ENCODE results near the gene RAPGEF1.
A peak's percentile ranks its signal among the peaks of the same experiment; 100 is the strongest.

RAPGEF1 gene

DNA sequence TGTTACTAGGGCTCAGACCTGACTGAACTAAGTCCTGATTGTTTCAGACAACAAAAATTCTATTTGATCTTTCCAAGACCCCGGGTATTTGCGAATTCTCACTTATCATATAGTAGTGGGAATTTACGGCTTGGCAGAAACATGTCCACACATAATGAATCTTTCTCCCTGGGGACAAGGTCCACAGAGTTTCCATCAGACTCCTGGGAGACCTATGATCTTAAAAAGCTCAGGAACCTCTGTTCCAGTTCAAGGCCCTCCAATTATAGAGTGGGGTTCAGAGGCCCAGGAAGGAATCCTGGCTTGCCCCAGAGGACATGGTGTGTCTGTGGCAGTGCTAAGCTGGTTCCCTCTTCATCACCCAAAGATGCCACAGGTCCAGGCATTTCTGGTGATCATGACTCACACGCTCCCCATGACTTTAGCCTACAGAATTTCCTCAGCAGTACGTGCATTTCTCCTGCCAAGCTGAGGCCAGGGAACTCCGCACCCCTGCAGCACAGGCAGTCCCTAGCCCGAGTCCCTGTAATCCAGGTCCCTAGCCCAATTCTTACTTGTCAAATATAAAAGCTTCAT is 12.6 kb downstream of the RAPGEF1 start:
- peaks cover 0 to 8% (median 2%) of the 10 kb centered on the region in 4 experiments for H3K36me3 ChIP-seq (ENCODE audit: control insufficient read depth in 4 of 4, insufficient read depth in 4 of 4, low read length in 3 of 4)
- H3K9me3 ChIP-seq (ENCODE audit: control extremely low read depth in 1 of 5, control insufficient read depth in 4 of 5, insufficient read depth in 2 of 5, low read depth in 1 of 5, low read length in 4 of 5) = no peaks in the 10 kb centered on the region
- no peak overlapping the region for H3K27ac ChIP-seq (ENCODE audit: insufficient read depth in 1 of 2, low read depth in 1 of 2, low read length in 2 of 2, poor library complexity in 1 of 2, severe bottlenecking in 2 of 2)
- ChIA-PET CTCF (interaction anchor here (0.8 to 2.5 kb wide), 8 partner anchors 8 to 136 kb away, joined by 3 to 8 read pairs (median 5); no protein-coding TSS in a partner anchor), POLR2A (interaction anchor here (1.0 to 1.9 kb wide), 3 partner anchors 8 to 71 kb away, joined by 3 to 5 read pairs (median 4); no protein-coding TSS in a partner anchor)
- H3K4me3 ChIP-seq (ENCODE audit: control insufficient read depth in 1 of 7, extremely low read depth in 1 of 7, insufficient read depth in 4 of 7, low read depth in 2 of 7, low read length in 6 of 7) = no peak overlapping the region
- H3K27me3 ChIP-seq (replicated peaks in 2 of 5; ENCODE audit: control insufficient read depth in 4 of 5, insufficient read depth in 5 of 5, low read length in 4 of 5) = no peaks in the 10 kb centered on the region
- WGBS (ENCODE audit: insufficient coverage) = 92% methylated on average over 4 of the region's 7 CpGs
- peak in 1 of 3 donors; percentile 39 for DNase-seq
- H3K4me1 ChIP-seq (ENCODE audit: control extremely low read depth in 1 of 4, control insufficient read depth in 4 of 4, insufficient read depth in 4 of 4, low read length in 3 of 4) = peaks cover 34 to 55% (median 43%) of the 10 kb centered on the region in 4 experiments

DNA sequence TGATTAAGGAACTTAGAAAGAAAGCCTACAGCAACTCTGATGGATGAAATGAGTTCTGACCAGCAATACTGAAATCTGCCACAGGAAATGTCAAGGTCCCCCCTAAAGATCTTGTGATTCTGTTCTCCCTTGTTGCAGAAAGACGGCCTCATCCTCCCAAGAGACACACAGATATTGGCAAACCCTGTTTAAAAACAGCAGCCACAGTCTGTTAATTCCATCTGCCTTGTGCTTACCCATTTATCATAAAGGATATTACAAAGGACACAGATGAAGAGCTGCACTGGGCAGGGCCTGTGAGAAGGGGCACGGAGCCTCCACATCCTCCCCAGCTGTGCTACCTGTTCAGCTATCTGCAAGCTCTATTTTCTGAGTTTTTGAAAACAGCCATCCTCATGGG is 15.2 kb downstream of the RAPGEF1 start:
- H3K9me3 ChIP-seq (ENCODE audit: control extremely low read depth in 1 of 5, control insufficient read depth in 4 of 5, insufficient read depth in 2 of 5, low read depth in 1 of 5, low read length in 4 of 5) = no peaks in the 10 kb centered on the region
- no peak overlapping the region for H3K4me3 ChIP-seq (ENCODE audit: control insufficient read depth in 1 of 7, extremely low read depth in 1 of 7, insufficient read depth in 4 of 7, low read depth in 2 of 7, low read length in 6 of 7)
- POLR2A ChIA-PET = no interaction called here
- 100% methylated on average over 1 of the region's 2 CpGs for WGBS (ENCODE audit: insufficient coverage)
- peaks cover 20 to 32% (median 23%) of the 10 kb centered on the region in 4 experiments for H3K4me1 ChIP-seq (ENCODE audit: control extremely low read depth in 1 of 4, control insufficient read depth in 4 of 4, insufficient read depth in 4 of 4, low read length in 3 of 4)
- DNase-seq = no peak
- CTCF ChIA-PET = interaction anchor here (1.2 to 1.4 kb wide), 3 partner anchors 9 to 89 kb away, joined by 3 to 5 read pairs (median 4); no protein-coding TSS in a partner anchor
- H3K27me3 ChIP-seq (replicated peaks in 2 of 5; ENCODE audit: control insufficient read depth in 4 of 5, insufficient read depth in 5 of 5, low read length in 4 of 5) = no peaks in the 10 kb centered on the region
- peaks cover 0 to 17% (median 4%) of the 10 kb centered on the region in 4 experiments for H3K36me3 ChIP-seq (ENCODE audit: control insufficient read depth in 4 of 4, insufficient read depth in 4 of 4, low read length in 3 of 4)
- no peak overlapping the region for H3K27ac ChIP-seq (ENCODE audit: insufficient read depth in 1 of 2, low read depth in 1 of 2, low read length in 2 of 2, poor library complexity in 1 of 2, severe bottlenecking in 2 of 2)

DNA sequence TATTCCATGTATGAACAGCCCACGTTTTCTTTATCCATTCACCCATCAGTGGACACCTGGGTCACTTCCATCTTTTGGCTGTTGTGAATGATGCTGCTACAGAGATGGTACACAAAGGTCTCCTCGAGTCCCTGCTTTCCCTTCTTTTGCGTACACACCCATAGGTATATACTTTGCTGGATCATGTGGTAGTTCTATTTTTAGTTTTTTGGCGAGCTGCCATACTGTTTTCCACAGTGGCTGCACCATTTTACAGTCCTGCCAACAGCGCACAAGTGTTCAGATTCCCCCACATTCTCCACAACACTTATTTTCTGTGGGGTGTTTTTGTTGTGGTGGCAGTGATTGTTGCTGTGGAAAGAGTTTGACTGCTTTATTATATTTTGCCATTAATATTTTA is 16.2 kb downstream of the RAPGEF1 start:
- DNase-seq = no peak
- Histone ChIP-seq H3K4me1 (ENCODE audit: control extremely low read depth in 1 of 4, control insufficient read depth in 4 of 4, insufficient read depth in 4 of 4, low read length in 3 of 4) (peaks cover 13 to 22% (median 16%) of the 10 kb centered on the region in 4 experiments), H3K27ac (ENCODE audit: insufficient read depth in 1 of 2, low read depth in 1 of 2, low read length in 2 of 2, poor library complexity in 1 of 2, severe bottlenecking in 2 of 2) (no peak overlapping the region), H3K36me3 (ENCODE audit: control insufficient read depth in 4 of 4, insufficient read depth in 4 of 4, low read length in 3 of 4) (peaks cover 0 to 17% (median 4%) of the 10 kb centered on the region in 4 experiments), H3K9me3 (ENCODE audit: control extremely low read depth in 1 of 5, control insufficient read depth in 4 of 5, insufficient read depth in 2 of 5, low read depth in 1 of 5, low read length in 4 of 5) (no peaks in the 10 kb centered on the region), H3K4me3 (ENCODE audit: control insufficient read depth in 1 of 7, extremely low read depth in 1 of 7, insufficient read depth in 4 of 7, low read depth in 2 of 7, low read length in 6 of 7) (no peak overlapping the region), H3K27me3 (replicated peaks in 2 of 5; ENCODE audit: control insufficient read depth in 4 of 5, insufficient read depth in 5 of 5, low read length in 4 of 5) (no peaks in the 10 kb centered on the region)
- no CpG with 5 or more reads among the region's 5 CpGs for WGBS (ENCODE audit: insufficient coverage)
- CTCF ChIA-PET = interaction anchor here (1.2 kb wide), 1 partner anchor 10 kb away, joined by 3 read pairs; no protein-coding TSS in a partner anchor
- POLR2A ChIA-PET = no interaction called here

DNA sequence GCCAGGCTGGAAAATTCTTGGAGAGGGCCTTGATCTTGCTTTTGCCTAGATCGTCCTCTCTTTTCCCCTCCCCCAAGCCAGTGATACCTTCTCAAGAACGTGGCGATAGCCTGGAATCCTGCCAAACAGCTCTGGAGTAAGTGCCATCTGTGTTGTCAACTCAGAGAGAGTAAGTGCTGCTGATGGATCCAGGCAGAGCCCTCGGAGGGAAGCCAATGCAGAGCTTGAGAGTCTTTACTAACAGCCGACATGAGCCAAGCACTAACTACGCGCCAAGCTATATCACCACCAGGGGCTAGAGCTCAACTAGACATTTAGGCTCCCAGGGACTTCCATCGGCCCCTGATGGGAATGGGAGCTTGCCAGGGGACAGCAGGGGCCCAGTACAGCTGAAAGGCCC is 17.6 kb downstream of the RAPGEF1 start:
- H3K27me3 ChIP-seq (replicated peaks in 2 of 5; ENCODE audit: control insufficient read depth in 4 of 5, insufficient read depth in 5 of 5, low read length in 4 of 5) = no peaks in the 10 kb centered on the region
- 96% methylated on average over 8 of the region's 8 CpGs for WGBS (ENCODE audit: insufficient coverage)
- H3K4me1 ChIP-seq (ENCODE audit: control extremely low read depth in 1 of 4, control insufficient read depth in 4 of 4, insufficient read depth in 4 of 4, low read length in 3 of 4) = peaks cover 0 to 9% (median 2%) of the 10 kb centered on the region in 4 experiments
- no peak overlapping the region for H3K27ac ChIP-seq (ENCODE audit: insufficient read depth in 1 of 2, low read depth in 1 of 2, low read length in 2 of 2, poor library complexity in 1 of 2, severe bottlenecking in 2 of 2)
- no peak for DNase-seq
- H3K4me3 ChIP-seq (ENCODE audit: control insufficient read depth in 1 of 7, extremely low read depth in 1 of 7, insufficient read depth in 4 of 7, low read depth in 2 of 7, low read length in 6 of 7) = no peak overlapping the region
- H3K36me3 ChIP-seq (ENCODE audit: control insufficient read depth in 4 of 4, insufficient read depth in 4 of 4, low read length in 3 of 4) = peaks cover 0 to 20% (median 4%) of the 10 kb centered on the region in 4 experiments
- no peaks in the 10 kb centered on the region for H3K9me3 ChIP-seq (ENCODE audit: control extremely low read depth in 1 of 5, control insufficient read depth in 4 of 5, insufficient read depth in 2 of 5, low read depth in 1 of 5, low read length in 4 of 5)
- ChIA-PET POLR2A (interaction anchor here (0.8 kb wide), 1 partner anchor 24 kb away, joined by 3 read pairs; no protein-coding TSS in a partner anchor), CTCF (interaction anchor here (1.1 to 1.3 kb wide), 3 partner anchors 14 to 120 kb away, joined by 3 read pairs; no protein-coding TSS in a partner anchor)

DNA sequence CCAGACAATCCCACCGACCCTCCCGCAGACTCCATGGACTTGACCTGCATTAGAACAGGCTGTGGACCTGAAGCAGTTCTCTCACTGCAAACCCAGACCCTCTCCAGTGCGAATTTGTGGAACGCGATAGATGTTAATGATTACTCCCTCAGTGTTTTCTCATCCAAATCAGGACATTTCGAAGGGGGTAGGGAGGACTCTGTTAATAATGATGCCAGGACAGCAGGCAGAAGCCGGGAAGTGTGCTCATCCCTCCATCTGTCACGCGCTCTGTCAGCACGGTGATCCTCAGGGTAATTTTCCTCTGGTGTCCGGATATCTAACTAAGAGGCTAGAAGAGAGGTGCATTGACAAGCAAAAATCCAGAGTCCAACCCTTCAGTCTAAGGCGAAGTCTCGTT is 18.8 kb downstream of the RAPGEF1 start:
- no peak overlapping the region for H3K4me3 ChIP-seq (ENCODE audit: control insufficient read depth in 1 of 7, extremely low read depth in 1 of 7, insufficient read depth in 4 of 7, low read depth in 2 of 7, low read length in 6 of 7)
- DNase-seq = no peak
- 98% methylated on average over 10 of the region's 13 CpGs for WGBS (ENCODE audit: insufficient coverage)
- H3K27ac ChIP-seq (ENCODE audit: insufficient read depth in 1 of 2, low read depth in 1 of 2, low read length in 2 of 2, poor library complexity in 1 of 2, severe bottlenecking in 2 of 2) = no peak overlapping the region
- POLR2A ChIA-PET = no interaction called here
- CTCF ChIA-PET = interaction anchor here (0.6 kb wide), 1 partner anchor 67 kb away, joined by 4 read pairs; no protein-coding TSS in a partner anchor
- H3K27me3 ChIP-seq (replicated peaks in 2 of 5; ENCODE audit: control insufficient read depth in 4 of 5, insufficient read depth in 5 of 5, low read length in 4 of 5) = no peaks in the 10 kb centered on the region
- peaks cover 0 to 21% (median 4%) of the 10 kb centered on the region in 4 experiments for H3K36me3 ChIP-seq (ENCODE audit: control insufficient read depth in 4 of 4, insufficient read depth in 4 of 4, low read length in 3 of 4)
- peaks cover 0 to 5% (median 0%) of the 10 kb centered on the region in 4 experiments for H3K4me1 ChIP-seq (ENCODE audit: control extremely low read depth in 1 of 4, control insufficient read depth in 4 of 4, insufficient read depth in 4 of 4, low read length in 3 of 4)
- no peaks in the 10 kb centered on the region for H3K9me3 ChIP-seq (ENCODE audit: control extremely low read depth in 1 of 5, control insufficient read depth in 4 of 5, insufficient read depth in 2 of 5, low read depth in 1 of 5, low read length in 4 of 5)

DNA sequence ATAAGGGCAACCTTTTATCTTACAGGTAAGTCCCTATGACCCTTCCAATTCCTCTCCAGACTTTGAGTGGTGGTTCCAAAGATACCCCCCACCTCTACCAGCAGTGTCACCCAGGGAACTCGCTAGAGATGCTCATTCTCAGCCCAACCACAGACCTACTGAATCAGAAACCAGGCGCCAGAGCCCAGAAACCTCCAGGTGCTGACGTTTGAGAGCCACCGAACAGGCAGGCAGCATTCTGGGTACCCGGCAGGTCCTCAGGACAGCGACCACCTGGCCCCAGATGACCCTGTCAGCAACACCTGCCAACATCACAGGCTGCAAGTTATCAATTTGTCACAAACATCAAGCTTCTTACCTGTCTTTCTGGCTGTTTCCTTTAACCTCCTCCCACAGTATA is 19.5 kb downstream of the RAPGEF1 start:
- POLR2A ChIA-PET = no interaction called here
- no peak overlapping the region for H3K4me3 ChIP-seq (ENCODE audit: control insufficient read depth in 1 of 7, extremely low read depth in 1 of 7, insufficient read depth in 4 of 7, low read depth in 2 of 7, low read length in 6 of 7)
- H3K9me3 ChIP-seq (ENCODE audit: control extremely low read depth in 1 of 5, control insufficient read depth in 4 of 5, insufficient read depth in 2 of 5, low read depth in 1 of 5, low read length in 4 of 5) = no peaks in the 10 kb centered on the region
- no peak for DNase-seq
- H3K27ac ChIP-seq (ENCODE audit: insufficient read depth in 1 of 2, low read depth in 1 of 2, low read length in 2 of 2, poor library complexity in 1 of 2, severe bottlenecking in 2 of 2) = no peak overlapping the region
- H3K27me3 ChIP-seq (replicated peaks in 2 of 5; ENCODE audit: control insufficient read depth in 4 of 5, insufficient read depth in 5 of 5, low read length in 4 of 5) = no peaks in the 10 kb centered on the region
- 100% methylated on average over 5 of the region's 6 CpGs for WGBS (ENCODE audit: insufficient coverage)
- CTCF ChIA-PET = interaction anchor here (0.6 to 1.1 kb wide), 2 partner anchors 12 to 66 kb away, joined by 3 to 4 read pairs; no protein-coding TSS in a partner anchor
- H3K4me1 ChIP-seq (ENCODE audit: control extremely low read depth in 1 of 4, control insufficient read depth in 4 of 4, insufficient read depth in 4 of 4, low read length in 3 of 4) = peaks cover 0 to 5% (median 0%) of the 10 kb centered on the region in 4 experiments
- H3K36me3 ChIP-seq (ENCODE audit: control insufficient read depth in 4 of 4, insufficient read depth in 4 of 4, low read length in 3 of 4) = peaks cover 0 to 21% (median 3%) of the 10 kb centered on the region in 4 experiments

Measured in common myeloid progenitor, CD34-positive (primary cell).